ENCODE measurements around the gene POLR3B. TPM values are rescaled to one million over a fixed set of nuclear protein-coding genes. Genes with fewer than 3 reads are reported as not detected.
A peak's percentile ranks its signal among the peaks of the same experiment; 100 is the strongest.
"Not testable (repeated sequence)": the region's sequence is repeated elsewhere in the genome, so short reads cannot be mapped to it uniquely, and the experiment has no call there.

Gene POLR3B
- polyA plus RNA-seq, 6 donors from 2014 or later, result 3.0 to 4.7 (median 3.3) TPM; not detected in 1

DNA sequence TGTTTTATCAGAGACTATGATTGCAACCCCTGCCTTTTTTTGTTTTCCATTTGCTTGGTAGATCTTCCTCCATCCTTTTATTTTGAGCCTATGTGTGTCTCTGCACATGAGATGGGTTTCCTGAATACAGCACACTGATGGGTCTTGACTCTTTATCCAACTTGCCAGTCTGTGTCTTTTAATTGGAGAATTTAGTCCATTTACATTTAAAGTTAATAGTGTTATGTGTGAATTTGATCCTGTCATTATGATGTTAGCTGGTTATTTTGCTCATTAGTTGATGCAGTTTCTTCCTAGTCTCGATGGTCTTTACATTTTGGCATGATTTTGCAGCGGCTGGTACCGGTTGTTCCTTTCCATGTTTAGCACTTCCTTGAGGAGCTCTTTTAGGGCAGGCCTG lies 118.1 kb downstream of the POLR3B start:
- H3K27ac Mint-ChIP-seq; H3K4me1 Mint-ChIP-seq; H3K4me3 Mint-ChIP-seq; H3K27me3 Mint-ChIP-seq; ATAC-seq (ENCODE audit: low read depth in 2 of 2); H3K9me3 Mint-ChIP-seq; DNase-seq: not testable (repeated sequence)
- peaks cover 11 to 24% of the 10 kb centered on the region in 2 donors for H3K36me3 Mint-ChIP-seq

DNA sequence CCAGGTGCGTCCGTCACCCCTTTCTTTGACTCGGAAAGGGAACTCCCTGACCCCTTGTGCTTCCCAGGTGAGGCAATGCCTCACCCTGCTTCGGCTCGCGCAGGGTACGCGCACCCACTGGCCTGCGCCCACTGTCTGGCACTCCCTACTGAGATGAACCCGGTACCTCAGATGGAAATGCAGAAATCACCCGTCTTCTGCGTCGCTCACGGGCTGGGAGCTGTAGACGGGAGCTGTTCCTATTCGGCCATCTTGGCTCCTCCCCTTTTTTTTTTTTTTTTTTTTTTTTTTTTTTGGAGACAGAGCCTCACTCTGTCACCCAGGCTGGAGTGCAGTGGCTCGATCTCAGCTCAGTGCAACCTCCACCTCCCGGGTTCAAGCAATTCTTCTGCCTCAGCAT lies 120.1 kb downstream of the POLR3B start:
- not testable (repeated sequence) for ATAC-seq (ENCODE audit: low read depth in 2 of 2); DNase-seq; H3K27ac Mint-ChIP-seq; H3K4me1 Mint-ChIP-seq; H3K4me3 Mint-ChIP-seq; H3K27me3 Mint-ChIP-seq; H3K9me3 Mint-ChIP-seq
- H3K36me3 Mint-ChIP-seq, result peaks cover 11 to 22% of the 10 kb centered on the region in 2 donors

DNA sequence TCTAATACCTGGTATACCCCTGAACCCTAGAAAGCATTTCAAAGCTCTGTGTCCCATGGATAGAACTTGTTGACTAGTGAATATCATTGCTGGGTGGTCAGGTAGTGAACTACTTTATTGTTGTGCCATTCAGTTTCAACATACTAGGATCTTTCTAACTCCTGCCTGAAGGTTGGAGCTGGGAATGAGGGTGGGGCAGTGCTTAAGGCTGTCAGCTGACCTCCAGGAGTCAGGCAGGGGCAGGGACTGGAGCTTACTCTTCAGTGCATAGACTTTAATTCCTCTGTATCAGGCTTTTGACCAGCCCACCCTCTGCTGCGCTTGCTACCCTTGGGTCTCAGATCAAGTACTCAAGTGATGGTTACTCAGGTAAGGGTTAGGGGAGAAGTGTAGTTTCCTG lies 122.7 kb downstream of the POLR3B start:
- no peaks in the 10 kb centered on the region for H3K27me3 Mint-ChIP-seq
- H3K36me3 Mint-ChIP-seq, result peaks cover 19 to 36% of the 10 kb centered on the region in 2 donors
- H3K9me3 Mint-ChIP-seq, result peaks cover 0 to 4% (median 0%) of the 10 kb centered on the region in 7 donors
- no peak for ATAC-seq (ENCODE audit: low read depth in 2 of 2)
- no peak overlapping the region for H3K4me3 Mint-ChIP-seq
- H3K4me1 Mint-ChIP-seq, result no peaks in the 10 kb centered on the region
- H3K27ac Mint-ChIP-seq, result no peak overlapping the region
- no peak for DNase-seq

DNA sequence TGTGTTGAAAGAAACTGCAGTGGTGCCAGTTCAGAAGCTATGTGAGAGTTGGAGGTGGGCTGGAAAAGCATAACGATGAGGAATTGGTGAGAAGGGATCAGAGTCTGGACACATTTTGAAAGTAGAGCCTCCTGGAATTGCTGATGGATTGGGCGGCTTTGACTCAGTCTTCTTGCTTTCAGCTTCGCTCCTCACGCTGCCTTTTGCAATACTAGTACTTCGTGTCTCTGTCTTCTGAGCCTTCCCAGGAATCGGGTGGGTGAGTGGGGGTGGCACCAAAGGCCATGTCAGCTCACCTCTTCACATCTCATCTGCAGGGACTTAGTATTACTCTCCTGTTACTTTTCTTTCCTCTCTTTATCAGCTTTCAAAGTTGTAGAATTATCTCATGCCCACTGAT lies 123.7 kb downstream of the POLR3B start:
- H3K36me3 Mint-ChIP-seq, result peaks cover 19 to 36% of the 10 kb centered on the region in 2 donors

DNA sequence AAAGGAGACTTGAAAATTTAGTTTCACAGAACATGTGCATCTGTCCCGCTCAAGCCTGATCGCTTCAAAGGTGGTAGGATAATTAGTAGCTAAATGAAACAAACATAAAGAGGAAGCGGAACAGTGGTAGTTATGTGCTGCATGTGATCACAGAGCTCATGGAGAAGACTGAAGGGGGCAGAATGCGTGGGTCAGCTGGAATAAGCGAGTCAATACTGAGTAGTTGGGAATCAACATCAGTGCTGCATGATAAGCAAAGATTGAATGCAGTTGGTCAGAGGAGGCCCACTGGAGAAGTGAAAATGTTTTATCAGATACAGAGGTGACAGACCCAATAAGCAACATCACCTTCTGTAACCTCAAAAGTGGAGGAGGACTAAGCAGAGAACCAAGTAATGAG lies 130.1 kb downstream of the POLR3B start:
- Mint-ChIP-seq H3K27me3 (no peaks in the 10 kb centered on the region), H3K9me3 (no peaks in the 10 kb centered on the region), H3K4me3 (no peak overlapping the region), H3K27ac (no peak overlapping the region), H3K4me1 (no peaks in the 10 kb centered on the region), H3K36me3 (peaks cover 12 to 14% of the 10 kb centered on the region in 2 donors)
- DNase-seq, result no peak
- ATAC-seq (ENCODE audit: low read depth in 2 of 2), result no peak

More for the DNA sequence above, 123.7 kb downstream of the POLR3B start:
- no peak overlapping the region for H3K4me3 Mint-ChIP-seq
- no peaks in the 10 kb centered on the region for H3K27me3 Mint-ChIP-seq
- DNase-seq (no peak), ATAC-seq (ENCODE audit: low read depth in 2 of 2) (no peak)
- peak overlapping the region in 1 of 6 donors; percentile 9 for H3K27ac Mint-ChIP-seq
- H3K4me1 Mint-ChIP-seq, result no peaks in the 10 kb centered on the region
- H3K9me3 Mint-ChIP-seq, result peaks cover 0 to 4% (median 0%) of the 10 kb centered on the region in 7 donors

DNA sequence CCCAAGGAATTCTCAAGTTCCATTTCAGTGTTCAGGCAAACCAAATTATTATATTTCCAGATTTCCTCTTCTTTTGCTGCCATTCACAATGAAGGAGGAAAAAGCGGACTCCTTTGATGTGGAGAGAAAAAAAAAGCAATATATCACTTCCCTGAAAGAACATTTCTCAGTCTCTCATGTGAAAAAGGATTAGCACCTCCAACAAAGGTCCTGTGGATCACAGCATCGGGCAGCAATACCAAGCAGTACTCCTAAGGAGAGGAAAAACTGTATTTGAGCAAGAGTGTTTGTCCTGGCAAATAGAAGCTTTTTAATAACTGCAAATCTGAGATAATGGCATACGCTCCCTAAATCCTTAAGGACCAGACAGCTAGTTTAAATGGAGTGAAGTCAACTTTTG lies 131.3 kb downstream of the POLR3B start:
- no peaks in the 10 kb centered on the region for H3K4me1 Mint-ChIP-seq
- no peak overlapping the region for H3K27ac Mint-ChIP-seq
- no peak for ATAC-seq (ENCODE audit: low read depth in 2 of 2)
- peaks cover 10 to 12% of the 10 kb centered on the region in 2 donors for H3K36me3 Mint-ChIP-seq
- H3K9me3 Mint-ChIP-seq, result no peaks in the 10 kb centered on the region
- DNase-seq, result no peak
- no peak overlapping the region for H3K4me3 Mint-ChIP-seq
- no peaks in the 10 kb centered on the region for H3K27me3 Mint-ChIP-seq

DNA sequence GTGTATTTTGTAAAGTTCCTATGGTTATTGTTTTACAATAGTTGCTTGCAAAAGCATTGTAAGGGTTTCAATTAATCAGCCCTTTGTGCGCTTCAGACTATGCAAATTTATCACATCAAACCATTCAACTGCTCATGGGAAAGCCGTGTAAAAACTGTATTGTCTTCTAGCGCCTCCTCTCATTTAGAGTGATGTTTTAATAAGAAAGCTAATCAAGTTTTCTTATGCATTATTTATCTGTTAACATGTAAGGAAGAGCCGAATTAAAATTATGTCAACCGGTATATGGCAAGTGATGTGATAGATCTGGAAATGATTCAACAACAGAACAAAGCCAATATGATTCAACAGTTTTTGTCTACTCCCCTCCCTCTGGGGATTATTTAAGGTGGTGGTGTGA lies 132.7 kb downstream of the POLR3B start:
- Mint-ChIP-seq H3K36me3 (peaks cover 0 to 4% of the 10 kb centered on the region in 2 donors), H3K4me1 (no peaks in the 10 kb centered on the region), H3K27me3 (no peaks in the 10 kb centered on the region), H3K4me3 (no peak overlapping the region), H3K27ac (no peak overlapping the region), H3K9me3 (no peaks in the 10 kb centered on the region)
- ATAC-seq (ENCODE audit: low read depth in 2 of 2) (no peak), DNase-seq (no peak)

DNA sequence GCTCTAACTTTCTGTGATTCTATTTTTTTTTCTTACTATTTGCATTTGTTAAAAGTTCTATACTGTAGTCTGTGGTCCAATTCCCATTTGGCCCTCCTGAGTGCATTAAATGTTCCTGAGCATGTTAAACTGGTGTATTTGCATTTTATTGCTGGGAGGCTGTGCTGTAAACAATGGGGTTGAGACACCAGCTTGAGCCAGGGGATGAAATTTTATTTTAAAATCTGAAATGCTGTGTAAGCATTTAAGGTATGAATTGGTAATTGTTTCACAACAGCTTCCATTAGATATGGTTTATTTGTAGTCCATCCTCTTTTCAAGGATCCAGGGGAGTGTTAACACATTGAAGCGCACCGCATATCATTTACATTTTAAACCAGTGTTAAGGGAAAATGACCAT lies 135.3 kb downstream of the POLR3B start:
- DNase-seq, result no peak
- H3K4me1 Mint-ChIP-seq, result no peaks in the 10 kb centered on the region
- H3K36me3 Mint-ChIP-seq, result peaks cover 9 to 21% of the 10 kb centered on the region in 2 donors
- H3K27ac Mint-ChIP-seq, result no peak overlapping the region
- H3K4me3 Mint-ChIP-seq, result no peak overlapping the region
- no peaks in the 10 kb centered on the region for H3K27me3 Mint-ChIP-seq
- no peaks in the 10 kb centered on the region for H3K9me3 Mint-ChIP-seq
- no peak for ATAC-seq (ENCODE audit: low read depth in 2 of 2)

DNA sequence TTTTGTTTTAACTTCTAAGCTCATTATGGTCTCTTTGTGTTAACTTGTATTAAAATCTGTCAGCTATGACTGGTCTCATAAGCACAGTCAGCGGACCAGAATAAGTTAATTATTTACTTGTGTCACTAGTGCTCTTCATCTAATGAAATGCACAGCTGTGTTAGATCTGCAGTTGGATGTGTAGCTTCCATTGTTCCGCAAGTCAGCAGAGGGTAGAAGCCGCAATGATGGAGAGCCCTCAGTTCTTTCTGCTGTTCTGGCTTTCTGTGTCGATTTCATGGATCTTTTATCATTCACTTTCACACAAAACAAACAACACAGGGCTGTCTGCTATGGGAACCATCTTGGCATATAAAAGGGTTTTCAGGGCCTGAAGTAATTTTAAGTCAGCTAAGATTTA lies 136.0 kb downstream of the POLR3B start:
- H3K36me3 Mint-ChIP-seq, result peaks cover 15 to 21% of the 10 kb centered on the region in 2 donors

DNA sequence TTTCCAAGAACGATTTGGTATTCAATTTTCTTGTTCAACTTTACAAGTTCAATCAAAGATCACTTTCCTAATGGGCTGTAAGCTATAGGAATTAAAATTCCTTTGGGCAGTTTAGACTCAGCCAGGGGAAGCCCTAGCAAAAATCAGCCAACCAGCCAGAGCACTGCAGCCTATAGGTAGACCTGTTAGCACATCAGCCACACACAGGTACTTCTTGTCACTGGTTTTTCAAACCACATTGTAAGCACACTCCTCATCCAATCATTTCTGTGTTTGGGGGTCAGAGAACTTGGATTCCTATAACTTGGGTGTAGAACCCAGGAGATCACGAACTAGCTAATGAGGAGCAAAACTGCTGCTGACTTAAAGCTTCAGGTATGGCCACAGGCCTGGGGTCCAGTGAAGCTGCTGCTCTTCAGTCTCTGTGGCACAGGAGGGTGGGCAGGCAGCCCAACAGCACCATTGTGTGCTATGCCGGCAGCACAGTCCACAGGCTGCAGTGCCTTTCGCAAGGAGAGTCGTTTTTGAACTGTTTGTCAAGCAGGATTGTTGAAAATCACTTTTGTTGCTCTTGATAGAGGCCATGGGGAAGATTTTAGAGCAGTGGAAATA lies 137.9 kb downstream of the POLR3B start:
- peak overlapping the region in 1 of 6 donors; percentile 53 for H3K27ac Mint-ChIP-seq
- H3K4me3 Mint-ChIP-seq, result no peak overlapping the region
- no peaks in the 10 kb centered on the region for H3K4me1 Mint-ChIP-seq
- ATAC-seq (ENCODE audit: low read depth in 2 of 2) (no peak), DNase-seq (no peak)
- peaks cover 25 to 29% of the 10 kb centered on the region in 2 donors for H3K36me3 Mint-ChIP-seq
- H3K9me3 Mint-ChIP-seq, result no peaks in the 10 kb centered on the region
- no peaks in the 10 kb centered on the region for H3K27me3 Mint-ChIP-seq

More for the DNA sequence above, 136.0 kb downstream of the POLR3B start:
- ATAC-seq (ENCODE audit: low read depth in 2 of 2) (no peak), DNase-seq (no peak)
- Mint-ChIP-seq H3K4me3 (no peak overlapping the region), H3K27ac (no peak overlapping the region), H3K27me3 (no peaks in the 10 kb centered on the region), H3K9me3 (no peaks in the 10 kb centered on the region), H3K4me1 (no peaks in the 10 kb centered on the region)

DNA sequence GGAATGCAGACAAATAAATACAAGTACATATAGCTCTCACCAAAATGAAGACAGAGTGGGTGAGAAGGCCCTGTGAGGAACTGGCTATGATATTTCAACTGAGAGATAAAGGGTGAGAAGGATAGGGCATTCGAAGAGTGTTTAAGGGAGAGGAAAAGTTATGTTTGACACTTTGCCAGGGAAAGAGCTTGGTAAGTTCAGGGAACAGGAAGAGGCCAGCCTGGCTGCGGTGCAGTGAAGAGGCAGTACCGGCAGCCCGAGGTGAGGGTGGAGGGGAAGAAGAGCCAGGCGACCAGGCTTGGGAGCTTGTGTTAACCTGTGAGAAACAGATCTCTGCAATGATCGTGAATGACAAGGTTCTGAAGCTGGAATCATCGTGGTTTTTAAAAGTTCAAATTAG lies 140.5 kb downstream of the POLR3B start:
- Mint-ChIP-seq H3K4me3 (peak overlapping the region in 1 of 8 donors; percentile 48), H3K27ac (peak overlapping the region in 1 of 6 donors; percentile 18), H3K4me1 (no peaks in the 10 kb centered on the region), H3K27me3 (no peaks in the 10 kb centered on the region), H3K9me3 (no peaks in the 10 kb centered on the region), H3K36me3 (peaks cover 29 to 32% of the 10 kb centered on the region in 2 donors)
- ATAC-seq (ENCODE audit: low read depth in 2 of 2) (no peak), DNase-seq (no peak)

DNA sequence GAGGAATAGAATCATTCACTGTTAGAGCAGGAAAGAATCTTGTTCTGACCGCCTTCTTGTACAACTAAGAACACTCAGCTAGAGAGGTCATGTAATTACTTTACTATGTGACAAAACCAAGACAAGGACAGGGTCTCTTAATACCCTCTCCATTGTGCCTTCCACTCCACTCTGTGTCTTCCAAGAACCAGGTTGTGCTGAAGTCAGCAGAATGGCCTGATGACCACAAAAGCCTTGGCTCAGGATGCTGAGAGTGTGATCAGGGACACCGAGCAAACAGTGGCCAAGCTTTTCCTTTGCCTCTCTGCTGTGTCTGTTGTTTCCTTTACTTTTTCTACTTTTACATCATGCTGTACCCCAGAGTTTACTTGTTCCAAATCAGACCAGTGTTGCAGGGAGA lies 142.1 kb downstream of the POLR3B start:
- Mint-ChIP-seq H3K27me3 (no peaks in the 10 kb centered on the region), H3K36me3 (peaks cover 29 to 41% of the 10 kb centered on the region in 2 donors)

DNA sequence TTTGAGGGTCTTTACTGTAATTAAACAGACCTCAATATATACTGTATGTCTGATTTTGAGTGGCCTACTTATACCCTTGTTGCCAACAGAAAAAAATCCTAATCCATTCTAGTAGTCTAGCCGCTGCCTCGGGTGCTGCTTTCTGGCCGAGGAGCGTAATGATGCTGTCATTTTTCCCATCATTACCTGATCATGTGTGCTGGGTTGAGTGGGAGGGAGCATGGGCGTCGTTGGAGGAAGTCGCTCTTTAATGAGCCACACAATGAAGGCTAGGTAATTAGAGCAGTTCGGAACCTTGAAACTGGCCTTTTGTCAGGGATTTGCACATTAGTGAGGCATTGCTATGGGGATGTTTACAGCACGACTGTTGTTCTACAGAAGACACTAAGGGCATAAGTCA lies 149.1 kb downstream of the POLR3B start:
- H3K4me3 Mint-ChIP-seq, result no peak overlapping the region
- H3K9me3 Mint-ChIP-seq, result no peaks in the 10 kb centered on the region
- DNase-seq, result no peak
- no peak overlapping the region for H3K27ac Mint-ChIP-seq
- H3K27me3 Mint-ChIP-seq, result no peaks in the 10 kb centered on the region
- ATAC-seq (ENCODE audit: low read depth in 2 of 2), result no peak
- peaks cover 7 to 40% of the 10 kb centered on the region in 2 donors for H3K36me3 Mint-ChIP-seq
- no peaks in the 10 kb centered on the region for H3K4me1 Mint-ChIP-seq

More for the DNA sequence above, 142.1 kb downstream of the POLR3B start:
- Mint-ChIP-seq H3K9me3 (no peaks in the 10 kb centered on the region), H3K4me1 (no peaks in the 10 kb centered on the region), H3K4me3 (no peak overlapping the region), H3K27ac (no peak overlapping the region)
- ATAC-seq (ENCODE audit: low read depth in 2 of 2), result no peak
- DNase-seq, result no peak

DNA sequence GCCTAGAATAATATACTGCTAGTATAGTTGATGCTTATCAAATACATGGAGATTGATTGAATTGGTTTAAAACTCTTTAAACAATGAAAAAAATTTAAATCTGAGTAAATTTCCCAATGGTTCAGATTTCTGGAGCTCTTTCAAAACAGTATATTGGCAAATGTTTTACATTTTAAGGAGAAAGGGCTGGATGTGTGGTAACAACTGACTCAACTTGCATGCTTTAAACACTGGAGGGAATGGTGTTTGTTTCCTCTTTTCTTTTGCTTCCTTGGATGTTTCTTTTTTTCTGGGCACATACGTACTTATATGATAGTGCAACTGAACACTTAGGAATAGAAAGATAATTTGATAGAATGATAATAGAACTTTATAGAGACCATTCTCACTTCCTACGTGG lies 151.4 kb downstream of the POLR3B start:
- Mint-ChIP-seq H3K27ac (no peak overlapping the region), H3K36me3 (peaks cover 7 to 45% of the 10 kb centered on the region in 2 donors), H3K4me1 (no peaks in the 10 kb centered on the region), H3K4me3 (no peak overlapping the region), H3K9me3 (peaks cover 0 to 8% (median 5%) of the 10 kb centered on the region in 7 donors), H3K27me3 (no peaks in the 10 kb centered on the region)
- ATAC-seq (ENCODE audit: low read depth in 2 of 2) (no peak), DNase-seq (no peak)
